G401 (cell line): ENCODE measurements around the gene CYP3A5. TPM values are rescaled to one million over a fixed set of nuclear protein-coding genes. Genes with fewer than 3 reads are reported as not detected.
"Not testable (repeated sequence)": the region's sequence is repeated elsewhere in the genome, so short reads cannot be mapped to it uniquely, and the experiment has no call there.

Experiments used
- DNase-seq: peaks from one replicate; pipeline ENCODE4 v3.0.0-alpha.2; 2015; ENCODE audit warnings: low spot score
- in situ Hi-C: cut with HindIII; loops from 2 replicates; pipeline ENCODE4 v1.10.0; 2016; ENCODE audit warnings: low sequenced_read_pairs, mixed read lengths
- total RNA-seq: library from RNA; depleted of rRNA; stranded (reverse); fragments of >200 nt; shearing (Covaris generic); gene quantifications from 2 replicates; pipeline ENCODE4 v1.2.3, GENCODE V29; 2014

The CYP3A5 gene
- total RNA-seq, 1 experiment from 2014 or later = not detected

GRCh38 chr7:99651290-99651689, 28.5 kb downstream of the CYP3A5 start:
- in situ Hi-C loops = no loop called here

GRCh38 chr7:99648843-99649242, 31.0 kb downstream of the CYP3A5 start:
- no peak for DNase-seq
- in situ Hi-C loops = no loop called here

More at GRCh38 chr7:99651290-99651689, 28.5 kb downstream of the CYP3A5 start:
- DNase-seq = no peak

- in situ Hi-C loops = no loop called here
- no peak for DNase-seq
Observed at GRCh38 chr7:99645590-99645989, 34.2 kb downstream of the CYP3A5 start.

GRCh38 chr7:99644431-99644830, 35.4 kb downstream of the CYP3A5 start:
- no peak for DNase-seq
- in situ Hi-C loops = no loop called here

GRCh38 chr7:99643464-99643863, 36.3 kb downstream of the CYP3A5 start:
- DNase-seq = no peak
- in situ Hi-C loops = no loop called here

GRCh38 chr7:99642027-99642426, 37.8 kb downstream of the CYP3A5 start:
- no peak for DNase-seq
- in situ Hi-C loops = no loop called here

GRCh38 chr7:99639267-99639666, 40.5 kb downstream of the CYP3A5 start:
- in situ Hi-C loops = no loop called here

GRCh38 chr7:99638731-99639130, 41.1 kb downstream of the CYP3A5 start:
- no peak for DNase-seq
- in situ Hi-C loops = no loop called here

More at GRCh38 chr7:99639267-99639666, 40.5 kb downstream of the CYP3A5 start:
- no peak for DNase-seq

GRCh38 chr7:99637414-99637813, 42.4 kb downstream of the CYP3A5 start:
- in situ Hi-C loops, DNase-seq: not testable (repeated sequence)

- DNase-seq = peak; percentile 49
- in situ Hi-C loops = no loop called here
Observed at GRCh38 chr7:99631295-99632109, 48.3 kb downstream of the CYP3A5 start.

- in situ Hi-C loops = no loop called here
Observed at GRCh38 chr7:99629643-99630042, 50.2 kb downstream of the CYP3A5 start.

GRCh38 chr7:99628471-99629465, 51.0 kb downstream of the CYP3A5 start:
- in situ Hi-C loops = no loop called here
- no peak for DNase-seq

More at GRCh38 chr7:99629643-99630042, 50.2 kb downstream of the CYP3A5 start:
- no peak for DNase-seq

- no peak for DNase-seq
- in situ Hi-C loops = no loop called here
Observed at GRCh38 chr7:99627513-99627912, 52.3 kb downstream of the CYP3A5 start.

- in situ Hi-C loops = no loop called here
- no peak for DNase-seq
Observed at GRCh38 chr7:99626661-99627060, 53.1 kb downstream of the CYP3A5 start.

- in situ Hi-C loops = no loop called here
- DNase-seq = no peak
Observed at GRCh38 chr7:99625961-99626360, 53.8 kb downstream of the CYP3A5 start.

- DNase-seq = no peak
- in situ Hi-C loops = no loop called here
Observed at GRCh38 chr7:99625321-99625720, 54.5 kb downstream of the CYP3A5 start.

GRCh38 chr7:99624484-99624883, 55.3 kb downstream of the CYP3A5 start:
- DNase-seq = no peak
- in situ Hi-C loops = no loop called here

GRCh38 chr7:99623702-99624447, 55.9 kb downstream of the CYP3A5 start:
- in situ Hi-C loops = no loop called here
- no peak for DNase-seq

- in situ Hi-C loops = no loop called here
- no peak for DNase-seq
Observed at GRCh38 chr7:99623091-99623693, 56.6 kb downstream of the CYP3A5 start.
